GM12892 (cell line): ENCODE results near the gene ZNF91.
"Not testable (repeated sequence)": the region's sequence is repeated elsewhere in the genome, so short reads cannot be mapped to it uniquely, and the experiment has no call there.

ENCODE experiments used
- DNase-seq: peaks from one replicate; pipeline ENCODE4 v3.0.0; 2011; ENCODE audit not compliant: insufficient read length
- FAIRE-seq: peaks from 2 replicates; lab custom pipeline; 2011; peaks lifted over from hg19 to GRCh38; lab: Jason Lieb, UNC
- POLR2A ChIP-seq: IDR thresholded peaks from 2 replicates; pipeline ENCODE4 v1.6.1; 2011; ENCODE audit warnings: low read depth, low read length, control low read depth
- POLR2AphosphoS5 ChIP-seq: IDR thresholded peaks from 2 replicates; pipeline ENCODE4 v1.6.1; 2011; ENCODE audit warnings: low read depth, low read length, control low read depth
- TAF1 ChIP-seq: IDR thresholded peaks from 2 replicates; pipeline ENCODE4 v1.6.1; 2011; ENCODE audit warnings: low read depth, mild to moderate bottlenecking, control low read depth, low read length, borderline replicate concordance

The ZNF91 gene

GRCh38 chr19:23310729-23311211, 84.5 kb downstream of the ZNF91 start:
- TF ChIP-seq TAF1 (no peak), POLR2A (no peak), POLR2AphosphoS5 (no peak)

GRCh38 chr19:23309926-23310325, 85.3 kb downstream of the ZNF91 start:
- TF ChIP-seq TAF1: no peak
- TF ChIP-seq POLR2A: no peak
- no peak for TF ChIP-seq POLR2AphosphoS5
- no peak for FAIRE-seq

More at GRCh38 chr19:23310729-23311211, 84.5 kb downstream of the ZNF91 start:
- no peak for FAIRE-seq
- no peak for DNase-seq

GRCh38 chr19:23305555-23305954, 89.7 kb downstream of the ZNF91 start:
- FAIRE-seq: no peak
- TF ChIP-seq POLR2A (no peak), POLR2AphosphoS5 (no peak), TAF1 (no peak)
- DNase-seq: no peak

More at GRCh38 chr19:23309926-23310325, 85.3 kb downstream of the ZNF91 start:
- DNase-seq: no peak

GRCh38 chr19:23304238-23304637, 91.0 kb downstream of the ZNF91 start:
- TF ChIP-seq POLR2A (no peak), TAF1 (no peak), POLR2AphosphoS5 (no peak)
- FAIRE-seq (no peak), DNase-seq (no peak)

GRCh38 chr19:23294141-23294540, 101.1 kb downstream of the ZNF91 start:
- TF ChIP-seq POLR2A (no peak), TAF1 (no peak), POLR2AphosphoS5 (no peak)
- FAIRE-seq (no peak), DNase-seq (no peak)

GRCh38 chr19:23289966-23290365, 105.3 kb downstream of the ZNF91 start:
- not testable (repeated sequence) for FAIRE-seq

More at GRCh38 chr19:23289966-23290365, 105.3 kb downstream of the ZNF91 start:
- DNase-seq: not testable (repeated sequence)
